Panc1 (cell line): Measurements from ENCODE around the gene RASA3.

Source experiments
- POLR2AphosphoS5 ChIP-seq: IDR thresholded peaks from 2 replicates; pipeline ENCODE4 v1.6.1; 2012; ENCODE audit warnings: mild to moderate bottlenecking, low read depth, low read length, moderate library complexity
- SIN3A ChIP-seq: IDR thresholded peaks from 2 replicates; pipeline ENCODE4 v1.6.1; 2012; ENCODE audit warnings: low read depth, mild to moderate bottlenecking, low read length, moderate library complexity, borderline replicate concordance; ENCODE audit not compliant: insufficient read depth
- TF ChIP-seq, protein P1 (sequence below): fragments of 450-650 bp; IDR thresholded peaks from 2 replicates; pipeline ENCODE4 v1.5.1; 2017; ENCODE audit warnings: mild to moderate bottlenecking

DNA sequence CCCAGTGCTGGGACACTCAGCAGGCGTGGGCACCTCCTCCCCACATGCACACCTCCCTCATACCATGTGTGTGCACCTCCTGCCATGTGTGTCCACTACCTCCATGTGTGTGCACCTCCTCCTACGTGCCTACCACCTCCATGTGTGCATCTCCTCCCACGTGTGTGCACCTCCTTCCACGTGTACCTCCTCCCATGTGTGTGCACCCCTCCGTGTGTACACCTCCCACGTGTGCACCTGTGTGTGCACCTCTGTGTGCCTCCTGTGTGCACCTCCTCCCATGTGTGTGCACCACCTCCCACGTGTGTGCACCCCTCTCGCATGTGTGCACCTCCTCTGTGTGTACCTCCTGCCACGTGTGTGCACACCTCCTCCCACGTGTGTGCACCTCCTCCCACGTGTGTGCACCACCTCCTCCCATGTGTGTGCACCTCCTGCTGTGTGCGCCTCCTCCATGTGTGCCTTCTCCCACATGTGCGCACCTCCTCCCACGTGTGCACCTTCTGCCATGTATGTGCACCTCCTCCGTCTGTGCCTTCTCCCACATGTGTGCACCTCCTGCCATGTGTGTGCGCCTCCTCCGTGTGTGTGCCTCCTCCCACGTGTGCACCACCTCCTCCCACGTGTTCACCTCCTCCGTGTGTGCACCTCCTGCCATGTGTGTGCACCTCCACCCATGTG is 152.5 kb downstream of the RASA3 start:
- no peak for TF ChIP-seq SIN3A
- no peak for TF ChIP-seq POLR2AphosphoS5
- TF ChIP-seq, protein P1, sequence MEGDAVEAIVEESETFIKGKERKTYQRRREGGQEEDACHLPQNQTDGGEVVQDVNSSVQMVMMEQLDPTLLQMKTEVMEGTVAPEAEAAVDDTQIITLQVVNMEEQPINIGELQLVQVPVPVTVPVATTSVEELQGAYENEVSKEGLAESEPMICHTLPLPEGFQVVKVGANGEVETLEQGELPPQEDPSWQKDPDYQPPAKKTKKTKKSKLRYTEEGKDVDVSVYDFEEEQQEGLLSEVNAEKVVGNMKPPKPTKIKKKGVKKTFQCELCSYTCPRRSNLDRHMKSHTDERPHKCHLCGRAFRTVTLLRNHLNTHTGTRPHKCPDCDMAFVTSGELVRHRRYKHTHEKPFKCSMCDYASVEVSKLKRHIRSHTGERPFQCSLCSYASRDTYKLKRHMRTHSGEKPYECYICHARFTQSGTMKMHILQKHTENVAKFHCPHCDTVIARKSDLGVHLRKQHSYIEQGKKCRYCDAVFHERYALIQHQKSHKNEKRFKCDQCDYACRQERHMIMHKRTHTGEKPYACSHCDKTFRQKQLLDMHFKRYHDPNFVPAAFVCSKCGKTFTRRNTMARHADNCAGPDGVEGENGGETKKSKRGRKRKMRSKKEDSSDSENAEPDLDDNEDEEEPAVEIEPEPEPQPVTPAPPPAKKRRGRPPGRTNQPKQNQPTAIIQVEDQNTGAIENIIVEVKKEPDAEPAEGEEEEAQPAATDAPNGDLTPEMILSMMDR: no peak
